Stimulated activated CD8-positive, alpha-beta memory T cell treated with anti-CD3 and anti-CD28 coated beads, Interleukin-12 subunit alpha, Interleukin-12 subunit beta, amount 100 ng/mL, for 4 hours (primary cell): Measurements from ENCODE around the gene IQGAP1.
"Not testable (repeated sequence)": the region's sequence is repeated elsewhere in the genome, so short reads cannot be mapped to it uniquely, and the experiment has no call there.

ENCODE experiments used
- DNase-seq: peaks from one replicate; pipeline ENCODE4 v3.0.0-alpha.2; 2020; ENCODE audit warnings: low read depth

Gene IQGAP1

GRCh38 chr15:90489944-90490343 is 101.9 kb downstream of the IQGAP1 start:
- DNase-seq, result no peak

- no peak for DNase-seq
Observed at GRCh38 chr15:90493647-90494046, 105.6 kb downstream of the IQGAP1 start.

GRCh38 chr15:90495067-90495466 is 107.0 kb downstream of the IQGAP1 start:
- DNase-seq, result no peak

GRCh38 chr15:90496791-90497190 is 108.7 kb downstream of the IQGAP1 start:
- no peak for DNase-seq

GRCh38 chr15:90497376-90497775 is 109.3 kb downstream of the IQGAP1 start:
- DNase-seq, result no peak

DNA sequence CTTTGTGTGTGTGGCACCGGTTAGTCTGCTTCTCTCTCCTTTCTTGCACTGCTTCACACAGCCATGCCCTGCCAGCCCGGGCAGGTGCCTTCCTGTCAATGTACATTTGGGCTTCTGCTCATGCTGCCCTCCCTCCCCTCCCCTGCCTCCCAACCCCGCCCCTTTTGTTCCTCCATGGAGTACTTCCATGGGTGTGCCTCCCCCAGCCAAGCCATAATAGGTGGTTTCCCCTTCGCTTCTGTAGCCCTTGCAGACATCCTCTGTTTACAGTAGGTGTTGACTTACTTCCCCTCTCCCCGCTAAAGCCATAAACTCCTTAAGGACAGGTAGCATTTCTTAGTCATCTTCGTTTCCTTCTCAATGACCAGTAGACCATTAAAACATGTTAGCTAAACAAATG is 109.9 kb downstream of the IQGAP1 start:
- DNase-seq, result no peak

- no peak for DNase-seq
Observed at GRCh38 chr15:90500171-90500570, 112.1 kb downstream of the IQGAP1 start.

DNA sequence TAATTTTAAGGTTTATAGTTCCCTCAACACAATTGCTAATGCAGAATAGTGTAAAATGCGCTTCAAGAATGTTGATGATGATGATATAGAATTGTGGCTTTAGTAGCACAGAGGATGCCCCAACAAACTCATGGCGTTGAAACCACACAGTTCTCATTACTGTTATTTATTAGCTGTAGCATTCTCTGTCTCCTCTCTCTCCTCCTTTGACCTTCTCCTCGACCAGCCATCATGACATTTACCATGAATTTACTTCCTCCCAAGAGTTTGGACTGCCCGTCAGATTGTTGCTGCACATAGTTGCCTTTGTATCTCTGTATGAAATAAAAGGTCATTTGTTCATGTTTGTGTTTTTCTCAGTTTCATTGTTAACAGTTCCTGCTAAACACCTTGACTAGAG is 113.9 kb downstream of the IQGAP1 start:
- DNase-seq, result no peak

- DNase-seq, result not testable (repeated sequence)
Observed at GRCh38 chr15:90510781-90511180, 122.7 kb downstream of the IQGAP1 start.

GRCh38 chr15:90511211-90511618 is 123.2 kb downstream of the IQGAP1 start:
- DNase-seq, result not testable (repeated sequence)

DNA sequence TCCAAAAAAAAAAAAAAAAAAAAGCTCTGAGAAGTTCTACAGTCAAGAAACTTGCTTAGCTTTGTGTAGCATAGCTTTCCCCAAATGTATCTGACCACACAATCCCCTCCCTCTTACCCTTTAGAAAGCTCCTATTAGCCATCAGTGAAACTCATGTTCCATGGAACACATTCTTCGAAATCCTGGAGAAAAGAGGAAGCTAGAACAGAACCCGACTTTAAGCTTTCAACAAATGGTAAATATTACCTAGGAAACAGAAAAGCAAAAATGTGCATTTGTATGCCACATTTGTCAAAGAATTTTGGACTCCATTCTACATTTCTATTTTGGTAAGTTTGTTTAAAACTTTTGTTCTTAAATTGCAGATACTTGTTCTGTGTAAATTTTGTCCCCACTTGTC is 124.2 kb downstream of the IQGAP1 start:
- DNase-seq, result no peak

DNA sequence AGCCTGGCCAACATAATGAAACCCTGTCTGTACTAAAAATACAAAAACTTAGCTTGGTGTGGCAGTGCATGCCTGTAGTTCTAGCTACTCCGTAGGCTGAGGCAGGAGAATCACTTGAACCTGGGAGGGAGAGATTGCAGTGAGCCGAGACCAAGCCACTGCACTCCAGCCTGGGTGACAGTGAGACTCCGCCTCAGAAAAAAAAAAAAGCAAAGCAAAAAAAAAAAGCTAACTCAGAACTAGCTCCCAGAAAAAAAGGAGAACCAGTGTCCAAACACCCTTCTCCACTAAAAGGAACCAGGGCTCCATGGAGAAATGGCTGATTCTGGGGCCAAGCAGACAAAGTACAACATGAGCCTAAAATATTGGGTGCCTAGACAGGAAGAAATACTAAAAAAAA is 124.9 kb downstream of the IQGAP1 start:
- no peak for DNase-seq

DNA sequence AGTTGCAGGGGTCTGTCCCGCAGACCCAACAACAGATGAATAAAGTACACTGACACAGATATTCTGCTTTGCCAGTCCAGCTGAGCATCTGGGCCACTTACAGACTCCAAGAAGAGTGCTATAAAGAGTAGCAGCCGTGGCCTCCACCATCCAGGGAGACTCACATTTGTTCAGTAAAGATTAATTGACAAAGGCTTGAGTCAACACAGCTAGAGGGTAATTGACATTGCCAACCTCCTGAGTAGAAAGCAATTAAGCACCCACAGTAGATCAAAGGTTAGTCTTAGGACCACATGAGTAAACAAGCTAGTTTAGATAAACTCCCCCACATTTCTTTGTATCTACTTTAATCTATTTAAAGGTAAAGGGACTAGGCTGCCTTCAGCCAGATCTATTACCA is 125.4 kb downstream of the IQGAP1 start:
- DNase-seq, result no peak

DNA sequence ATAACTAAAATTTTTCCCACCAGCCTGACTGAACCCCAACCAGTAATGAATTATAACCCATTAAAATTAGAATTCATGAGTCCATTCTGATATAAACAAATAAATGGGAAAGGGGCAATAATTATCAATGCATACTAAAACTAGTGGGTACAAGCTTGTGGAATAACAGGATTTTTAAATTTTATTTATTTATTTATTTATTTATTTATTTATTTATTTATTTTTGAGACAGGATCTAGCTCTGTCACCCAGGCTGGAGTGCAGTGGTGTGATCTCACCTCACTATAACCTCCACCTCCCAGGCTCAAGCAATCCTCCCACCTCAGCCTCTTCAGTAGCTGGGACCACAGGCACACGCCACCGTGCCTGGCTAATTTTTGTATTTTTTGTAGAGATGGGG is 125.9 kb downstream of the IQGAP1 start:
- not testable (repeated sequence) for DNase-seq

DNA sequence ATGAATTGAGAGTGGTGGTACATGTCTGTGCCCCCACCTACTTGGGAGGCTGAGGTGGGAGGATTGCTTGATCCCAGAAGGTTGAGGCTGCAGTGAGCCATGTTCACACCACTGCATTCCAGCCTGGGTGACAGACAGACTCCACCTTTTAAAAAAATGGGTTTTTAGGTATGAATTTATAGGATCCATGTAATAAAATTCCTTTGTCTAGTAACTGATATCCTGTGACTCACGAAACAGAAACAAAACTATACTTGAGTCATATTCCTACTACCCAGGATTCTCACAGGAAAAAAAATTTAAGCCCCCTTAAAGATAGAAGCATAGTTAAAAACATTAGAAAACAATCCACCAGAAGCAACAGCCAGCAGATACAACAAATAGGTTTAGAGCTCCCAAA is 131.6 kb downstream of the IQGAP1 start:
- no peak for DNase-seq

GRCh38 chr15:90520365-90520764 is 132.3 kb downstream of the IQGAP1 start:
- DNase-seq, result no peak

- DNase-seq, result no peak
Observed at GRCh38 chr15:90523373-90523772, 135.3 kb downstream of the IQGAP1 start.

- not testable (repeated sequence) for DNase-seq
Observed at GRCh38 chr15:90524018-90524803, 136.2 kb downstream of the IQGAP1 start.

- no peak for DNase-seq
Observed at GRCh38 chr15:90529011-90529370, 140.9 kb downstream of the IQGAP1 start.

DNA sequence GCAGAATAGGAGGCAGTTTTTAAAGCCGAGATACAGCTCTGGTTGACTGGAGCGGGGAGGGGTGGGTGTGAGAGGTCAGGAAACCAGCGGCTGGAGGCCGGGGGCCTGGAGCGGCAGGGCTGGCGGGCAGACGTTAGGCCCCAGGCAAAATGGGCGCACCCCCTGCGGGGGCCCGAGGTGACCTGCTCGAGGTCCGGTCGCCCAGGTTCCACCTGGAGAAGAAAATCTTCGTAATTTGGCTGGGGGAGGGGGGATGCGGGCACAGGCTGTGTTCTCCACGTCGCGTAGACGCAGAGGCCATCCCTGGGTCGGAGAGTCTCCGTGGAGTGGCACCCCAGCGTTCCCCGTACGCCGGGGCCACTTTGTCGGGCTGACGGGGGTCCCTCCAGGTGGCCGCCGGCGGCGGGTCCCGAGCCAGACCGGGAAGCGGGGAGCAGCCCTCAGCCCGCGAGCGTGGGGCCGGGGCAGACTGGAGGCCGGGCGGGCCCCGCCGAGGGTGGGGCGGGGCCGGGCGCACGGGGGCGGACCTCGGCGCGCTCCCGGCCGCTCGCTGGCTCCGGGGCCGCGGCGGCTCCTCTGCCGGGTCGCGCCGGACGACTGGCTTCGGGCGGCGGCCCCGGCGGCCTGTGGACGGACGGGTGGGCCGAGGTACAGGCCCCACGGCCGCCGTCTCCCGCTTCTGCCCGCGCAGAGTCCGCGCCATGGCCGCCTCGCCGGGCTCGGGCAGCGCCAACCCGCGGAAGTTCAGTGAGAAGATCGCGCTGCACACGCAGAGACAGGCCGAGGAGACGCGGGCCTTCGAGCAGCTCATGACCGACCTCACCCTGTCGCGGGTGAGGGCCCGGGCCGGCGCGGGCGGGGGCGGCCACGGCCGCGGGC is 141.6 kb downstream of the IQGAP1 start, which contains the start of gene CRTC3:
CRTC3 (plus strand) TSS at position 553 of the 879 bp plus-strand sequence; CDS start at position 702, 149 bp downstream.
- peak; percentile 52 for DNase-seq

GRCh38 chr15:90530250-90531051 is 142.4 kb downstream of the IQGAP1 start:
- peak; percentile 30 for DNase-seq

- DNase-seq, result no peak
Observed at GRCh38 chr15:90531147-90531546, 143.1 kb downstream of the IQGAP1 start.
